DMS114 treated with DMSO at 0.1 percent for 48 hours (cell line): ENCODE results near the gene LY6G6F.

Source experiments
- DNase-seq: peaks from one replicate; lab custom pipeline; 2025; ENCODE audit not compliant: unreplicated experiment; lab: John Stamatoyannopoulos, UW

The LY6G6F gene

GRCh38 chr6:31723245-31723979 is 16.7 kb downstream of the LY6G6F start, which contains the start of gene MPIG6B:
Gene MPIG6B (plus strand): TSS chr6:31723373. CDS start chr6:31723384, 11 bp downstream.
- no peak for DNase-seq

GRCh38 chr6:31723980-31724691 is 17.5 kb downstream of the LY6G6F start:
- no peak for DNase-seq

- no peak for DNase-seq
Measured at GRCh38 chr6:31725502-31726350, 19.1 kb downstream of the LY6G6F start.

- no peak for DNase-seq
Measured at GRCh38 chr6:31727034-31727716, 20.5 kb downstream of the LY6G6F start.

GRCh38 chr6:31727717-31728671 is 21.3 kb downstream of the LY6G6F start:
- DNase-seq: no peak

- no peak for DNase-seq
Measured at GRCh38 chr6:31728767-31729514, 22.3 kb downstream of the LY6G6F start, which contains the start of gene DDAH2. Gene DDAH2 (minus strand): TSS chr6:31729299. CDS start chr6:31729161, 138 bp downstream.

GRCh38 chr6:31729515-31729978 is 22.9 kb downstream of the LY6G6F start:
- DNase-seq: peak; percentile 91

- peak; percentile 89 for DNase-seq
Measured at GRCh38 chr6:31729979-31730630, 23.4 kb downstream of the LY6G6F start.

- no peak for DNase-seq
Measured at GRCh38 chr6:31730631-31731086, 24.0 kb downstream of the LY6G6F start.

GRCh38 chr6:31732029-31732428 is 25.4 kb downstream of the LY6G6F start:
- no peak for DNase-seq

GRCh38 chr6:31733734-31734133 is 27.1 kb downstream of the LY6G6F start:
- DNase-seq: no peak

- DNase-seq: no peak
Measured at GRCh38 chr6:31734247-31734820, 27.7 kb downstream of the LY6G6F start.

- DNase-seq: no peak
Measured at GRCh38 chr6:31734821-31735406, 28.2 kb downstream of the LY6G6F start.

- DNase-seq: peak; percentile 83
Measured at GRCh38 chr6:31736021-31736767, 29.5 kb downstream of the LY6G6F start, which contains the start of gene CLIC1. Gene CLIC1 (minus strand): TSS chr6:31736530. CDS start chr6:31736300, 230 bp downstream.

GRCh38 chr6:31736768-31737314 is 30.2 kb downstream of the LY6G6F start:
- no peak for DNase-seq

GRCh38 chr6:31737315-31737990 is 30.8 kb downstream of the LY6G6F start:
- no peak for DNase-seq
